WTC11 (cell line): ENCODE measurements around the gene SMAD3. TPM values are rescaled to one million over a fixed set of nuclear protein-coding genes. Genes with fewer than 3 reads are reported as not detected.
A peak's percentile ranks its signal among the peaks of the same experiment; 100 is the strongest.

Experiments
- ATAC-seq: fragments of 200-7000 bp; cut with Tn5 transposase; 2 replicates; pipeline ENCODE4 v1.10.0; 2021; ENCODE audit warnings: mild to moderate bottlenecking, moderate library complexity
- CTCF ChIA-PET: fragments of 300-600 bp; sonication (Branson Sonifier 250); formaldehyde crosslinking; loops from one replicate; lab custom pipeline; 2021; ENCODE audit warnings: antibody characterized with exemption; lab: Charles Lee
- POLR2A ChIA-PET: fragments of 350-600 bp; sonication (Branson Sonifier 250); formaldehyde crosslinking; loops from one replicate; lab custom pipeline; 2021; ENCODE audit warnings: antibody characterized with exemption; lab: Charles Lee
- DNase-seq: peaks from one replicate; pipeline ENCODE4 v3.0.0; 2021; ENCODE audit warnings: low spot score
- H3K27ac Mint-ChIP-seq: 2 replicates; pipeline ENCODE4 v1.8.0; 2021; ENCODE audit warnings: mixed read lengths
- H3K27me3 Mint-ChIP-seq: 2 replicates; pipeline ENCODE4 v1.8.0; 2021; ENCODE audit warnings: low read depth, mild to moderate bottlenecking, moderate library complexity, mixed read lengths
- H3K36me3 Mint-ChIP-seq: 2 replicates; pipeline ENCODE4 v1.8.0; 2021; ENCODE audit warnings: mixed read lengths
- H3K4me1 Mint-ChIP-seq: 2 replicates; pipeline ENCODE4 v1.8.0; 2022; ENCODE audit warnings: mixed read lengths
- H3K4me3 Mint-ChIP-seq: 2 replicates; pipeline ENCODE4 v1.8.0; 2021; ENCODE audit warnings: mild to moderate bottlenecking, moderate library complexity, mixed read lengths
- H3K9me3 Mint-ChIP-seq: 2 replicates; pipeline ENCODE4 v1.8.0; 2021; ENCODE audit warnings: mixed read lengths
- CDX4 ChIP-seq: fragments of 250-450 bp; sonication (Bioruptor Pico); IDR thresholded peaks from 2 replicates; pipeline ENCODE4 v1.9.0; 2021; ENCODE audit warnings: moderate library complexity, mild to moderate bottlenecking, inconsistent platforms, borderline replicate concordance
- HMGA2 ChIP-seq: fragments of 250-450 bp; sonication (Bioruptor Pico); IDR thresholded peaks from 2 replicates; pipeline ENCODE4 v1.4.0; 2021; ENCODE audit warnings: mild to moderate bottlenecking, moderate library complexity
- JAZF1 ChIP-seq: fragments of 250-450 bp; sonication (Bioruptor Pico); IDR thresholded peaks from 2 replicates; pipeline ENCODE4 v1.9.0; 2021; ENCODE audit warnings: moderate library complexity, mild to moderate bottlenecking, inconsistent platforms
- JUN ChIP-seq: sonication (generic); formaldehyde crosslinking; IDR thresholded peaks from 2 replicates; pipeline ENCODE4 v1.8.0; 2023; ENCODE audit warnings: mild to moderate bottlenecking, missing genetic modification reagents
- NR1H2 ChIP-seq: sonication (generic); formaldehyde crosslinking; IDR thresholded peaks from 2 replicates; pipeline ENCODE4 v1.9.0; 2021; ENCODE audit warnings: mild to moderate bottlenecking, moderate library complexity, missing genetic modification reagents
- OVOL2 ChIP-seq: fragments of 250-450 bp; sonication (Bioruptor Pico); IDR thresholded peaks from 2 replicates; pipeline ENCODE4 v1.9.0; 2021; ENCODE audit warnings: mild to moderate bottlenecking, borderline replicate concordance
- RORB ChIP-seq: fragments of 250-450 bp; sonication (Bioruptor Pico); IDR thresholded peaks from 2 replicates; pipeline ENCODE4 v1.9.0; 2021; ENCODE audit warnings: mild to moderate bottlenecking
- SOX15 ChIP-seq: fragments of 250-450 bp; sonication (Bioruptor Pico); IDR thresholded peaks from 2 replicates; pipeline ENCODE4 v1.9.0; 2021; ENCODE audit warnings: mild to moderate bottlenecking
- SP1 ChIP-seq: sonication (generic); formaldehyde crosslinking; conservative IDR thresholded peaks from 2 replicates; pipeline ENCODE4 v1.8.1; 2022; ENCODE audit warnings: missing genetic modification reagents
- ZNF121 ChIP-seq: sonication (generic); formaldehyde crosslinking; IDR thresholded peaks from 2 replicates; pipeline ENCODE4 v1.8.0; 2023; ENCODE audit warnings: missing genetic modification reagents
- ZNF423 ChIP-seq: fragments of 250-450 bp; sonication (Bioruptor Pico); IDR thresholded peaks from 2 replicates; pipeline ENCODE4 v2.1.2; 2022; ENCODE audit warnings: mild to moderate bottlenecking, moderate library complexity
- total RNA-seq: library from RNA; stranded (reverse); gene quantifications from 3 replicates; pipeline ENCODE4 v1.2.3, GENCODE V29; 2021
- TF ChIP-seq, protein P1 (sequence below): sonication (generic); formaldehyde crosslinking; IDR thresholded peaks from 2 replicates; pipeline ENCODE4 v1.8.0; 2022; ENCODE audit warnings: mild to moderate bottlenecking, missing genetic modification reagents
- TF ChIP-seq, protein P2 (sequence below): sonication (generic); formaldehyde crosslinking; conservative IDR thresholded peaks from 2 replicates; pipeline ENCODE4 v1.8.1; 2022; ENCODE audit warnings: mild to moderate bottlenecking, missing genetic modification reagents

The SMAD3 gene
- total RNA-seq, 1 experiment from 2014 or later: 34.6 TPM

GRCh38 chr15:67148196-67148701 is 82.8 kb downstream of the SMAD3 start:
- CTCF ChIA-PET: interaction anchor here (1.1 to 1.7 kb wide), 2 partner anchors 16 to 202 kb away, joined by 5 to 6 read pairs; no protein-coding TSS in a partner anchor

DNA sequence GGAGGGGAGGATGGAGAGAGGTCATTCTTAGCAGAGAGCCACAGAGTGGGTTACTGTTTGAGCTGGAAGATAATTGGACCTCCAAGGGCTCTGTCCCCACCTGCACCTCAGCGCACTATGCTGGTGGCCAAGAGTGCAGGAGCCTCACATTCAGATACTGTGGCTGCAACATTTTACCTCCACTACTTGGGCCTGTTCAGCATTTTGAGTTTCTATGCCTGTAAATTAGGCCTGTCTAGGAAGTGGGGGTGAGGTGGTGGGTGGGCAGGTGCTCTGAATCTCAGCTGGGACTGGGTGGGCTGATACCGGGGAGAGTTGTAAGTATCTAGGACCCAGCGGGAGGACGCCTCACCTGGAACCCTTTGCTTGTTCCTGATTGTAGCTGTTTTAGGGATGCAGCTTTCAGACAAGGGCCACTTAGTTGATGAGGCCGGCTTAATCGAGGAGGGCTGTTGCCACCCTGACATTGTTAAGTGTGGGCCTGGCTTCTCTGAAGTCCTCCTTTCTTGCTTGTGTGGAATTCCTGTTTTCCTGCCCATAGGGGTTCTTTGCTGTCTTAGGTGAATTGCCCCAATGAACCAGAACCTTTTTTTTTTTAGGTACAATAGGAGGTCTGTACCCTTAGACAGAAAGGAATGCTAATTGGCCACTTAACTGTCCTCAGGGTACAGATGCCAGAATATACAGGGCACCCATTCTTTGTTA is 83.8 kb downstream of the SMAD3 start:
- CTCF ChIA-PET: interaction anchor here (0.8 to 1.1 kb wide), 2 partner anchors 15 to 203 kb away, joined by 3 to 5 read pairs; no protein-coding TSS in a partner anchor
- Mint-ChIP-seq H3K4me3 (no peak overlapping the region; the same call in 1 of the 2 replicates), H3K36me3 (no peaks in the 10 kb centered on the region; the same call in 1 of the 2 replicates), H3K27me3 (no peaks in the 10 kb centered on the region; the same call in 1 of the 2 replicates), H3K27ac (peak overlapping the region; percentile 40), H3K9me3 (no peaks in the 10 kb centered on the region), H3K4me1 (peaks cover 85% of the 10 kb centered on the region)
- ATAC-seq (peak; percentile 8), DNase-seq (no peak)
- TF ChIP-seq ZNF121 (CRISPR knock-in tag): peak; percentile 69; the same call in 1 of the 2 replicates
- TF ChIP-seq, protein P1, sequence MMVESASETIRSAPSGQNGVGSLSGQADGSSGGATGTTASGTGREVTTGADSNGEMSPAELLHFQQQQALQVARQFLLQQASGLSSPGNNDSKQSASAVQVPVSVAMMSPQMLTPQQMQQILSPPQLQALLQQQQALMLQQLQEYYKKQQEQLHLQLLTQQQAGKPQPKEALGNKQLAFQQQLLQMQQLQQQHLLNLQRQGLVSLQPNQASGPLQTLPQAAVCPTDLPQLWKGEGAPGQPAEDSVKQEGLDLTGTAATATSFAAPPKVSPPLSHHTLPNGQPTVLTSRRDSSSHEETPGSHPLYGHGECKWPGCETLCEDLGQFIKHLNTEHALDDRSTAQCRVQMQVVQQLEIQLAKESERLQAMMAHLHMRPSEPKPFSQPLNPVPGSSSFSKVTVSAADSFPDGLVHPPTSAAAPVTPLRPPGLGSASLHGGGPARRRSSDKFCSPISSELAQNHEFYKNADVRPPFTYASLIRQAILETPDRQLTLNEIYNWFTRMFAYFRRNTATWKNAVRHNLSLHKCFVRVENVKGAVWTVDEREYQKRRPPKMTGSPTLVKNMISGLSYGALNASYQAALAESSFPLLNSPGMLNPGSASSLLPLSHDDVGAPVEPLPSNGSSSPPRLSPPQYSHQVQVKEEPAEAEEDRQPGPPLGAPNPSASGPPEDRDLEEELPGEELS: no peak
- TF ChIP-seq NR1H2 (CRISPR knock-in tag): no peak
- POLR2A ChIA-PET: interaction anchor here (1.4 to 1.5 kb wide), 2 partner anchors 16 to 85 kb away, joined by 4 read pairs; no protein-coding TSS in a partner anchor

More at GRCh38 chr15:67148196-67148701, 82.8 kb downstream of the SMAD3 start:
- Mint-ChIP-seq H3K4me3 (no peak overlapping the region), H3K27me3 (no peaks in the 10 kb centered on the region; the same call in 1 of the 2 replicates), H3K9me3 (no peaks in the 10 kb centered on the region), H3K36me3 (no peaks in the 10 kb centered on the region), H3K4me1 (peaks cover 88% of the 10 kb centered on the region), H3K27ac (no peak overlapping the region)
- no peak for DNase-seq
- POLR2A ChIA-PET: interaction anchor here (1.4 kb wide), 1 partner anchor 17 kb away, joined by 4 read pairs; no protein-coding TSS in a partner anchor
- no peak for ATAC-seq
- TF ChIP-seq ZNF423 (CRISPR knock-in tag) (no peak), JAZF1 (CRISPR knock-in tag) (no peak)

- TF ChIP-seq RORB (CRISPR knock-in tag): no peak
- TF ChIP-seq JUN (CRISPR knock-in tag): no peak
- TF ChIP-seq OVOL2 (CRISPR knock-in tag): no peak
- TF ChIP-seq SOX15 (CRISPR knock-in tag): no peak
- TF ChIP-seq, protein P2, sequence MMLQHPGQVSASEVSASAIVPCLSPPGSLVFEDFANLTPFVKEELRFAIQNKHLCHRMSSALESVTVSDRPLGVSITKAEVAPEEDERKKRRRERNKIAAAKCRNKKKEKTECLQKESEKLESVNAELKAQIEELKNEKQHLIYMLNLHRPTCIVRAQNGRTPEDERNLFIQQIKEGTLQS (CRISPR knock-in tag): no peak
- TF ChIP-seq SP1 (CRISPR knock-in tag): no peak
- TF ChIP-seq HMGA2 (CRISPR knock-in tag): no peak
- TF ChIP-seq NR1H2 (CRISPR knock-in tag): no peak
- no peak for TF ChIP-seq CDX4 (CRISPR knock-in tag)
Observed at GRCh38 chr15:67149773-67150022, 84.3 kb downstream of the SMAD3 start.

More at GRCh38 chr15:67149773-67150022, 84.3 kb downstream of the SMAD3 start:
- Mint-ChIP-seq H3K4me1 (peaks cover 81% of the 10 kb centered on the region), H3K27ac (peak overlapping the region; percentile 87; the same call in 1 of the 2 replicates), H3K9me3 (no peaks in the 10 kb centered on the region), H3K36me3 (no peaks in the 10 kb centered on the region; the same call in 1 of the 2 replicates), H3K4me3 (peak overlapping the region; percentile 58; the same call in 1 of the 2 replicates), H3K27me3 (no peaks in the 10 kb centered on the region; the same call in 1 of the 2 replicates)
- no peak for ATAC-seq
- DNase-seq: no peak
- ChIA-PET POLR2A (interaction anchor here (1.4 to 1.5 kb wide), 2 partner anchors 16 to 86 kb away, joined by 4 read pairs; no protein-coding TSS in a partner anchor), CTCF (interaction anchor here (0.8 kb wide), 1 partner anchor 203 kb away, joined by 3 read pairs; no protein-coding TSS in a partner anchor)
